HEK293 (cell line): Measurements from ENCODE around the gene DDX10.
A peak's percentile ranks its signal among the peaks of the same experiment; 100 is the strongest.

ENCODE experiments used
- CTCF ChIA-PET: fragments of 350-600 bp; formaldehyde crosslinking; extraction: SDS; loops from one replicate; lab custom pipeline; 2021; ENCODE audit warnings: antibody characterized with exemption; lab: Yijun Ruan, JAX
- POLR2A ChIA-PET: fragments of 300-600 bp; formaldehyde crosslinking; extraction: SDS; loops from one replicate; lab custom pipeline; 2020; ENCODE audit warnings: antibody characterized with exemption, inconsistent platforms; lab: Yijun Ruan, JAX
- H3K27ac ChIP-seq: fragments of 200-500 bp; sonication (Bioruptor generic); 2 replicates; pipeline ENCODE4 v1.5.1; 2014; ENCODE audit warnings: low read depth, low read length, control low read depth, inconsistent platforms; ENCODE audit errors: extremely low read depth
- H3K36me3 ChIP-seq, 2 experiments: fragments of 200-500 bp in 1 of 2; sonication (Bioruptor generic) in 1 of 2; 1 replicate in 1 of 2; 2 replicates in 1 of 2; pipeline ENCODE4 v1.5.1; 2014 to 2017; ENCODE audit warnings: inconsistent platforms in 2 of 2, low read length in 2 of 2; ENCODE audit not compliant: control insufficient read depth in 2 of 2, insufficient read depth in 1 of 2
- H3K4me1 ChIP-seq: fragments of 200-500 bp; sonication (Bioruptor generic); 2 replicates; pipeline ENCODE4 v1.5.1; 2014; ENCODE audit warnings: mild to moderate bottlenecking, low read length, inconsistent platforms; ENCODE audit not compliant: control insufficient read depth, insufficient read depth
- H3K4me3 ChIP-seq: 2 replicates; pipeline ENCODE4 v1.5.1; 2011; ENCODE audit warnings: low read depth, mild to moderate bottlenecking, control low read depth, low read length, moderate library complexity
- H3K9me3 ChIP-seq: fragments of 200-500 bp; sonication (Bioruptor generic); 2 replicates; pipeline ENCODE4 v1.5.1; 2014; ENCODE audit warnings: low read depth, low read length, inconsistent platforms; ENCODE audit not compliant: control insufficient read depth, insufficient read depth
- BCL11B ChIP-seq: fragments of 450-650 bp; formaldehyde crosslinking; IDR thresholded peaks from 2 replicates; pipeline ENCODE4 v1.5.1; 2016; ENCODE audit warnings: low read depth, missing biosample characterization, missing genetic modification characterization
- GFI1B ChIP-seq: fragments of 450-650 bp; formaldehyde crosslinking; IDR thresholded peaks from 2 replicates; pipeline ENCODE4 v1.5.1; 2016; ENCODE audit warnings: missing biosample characterization, missing genetic modification characterization
- GLIS1 ChIP-seq: fragments of 450-650 bp; formaldehyde crosslinking; IDR thresholded peaks from 2 replicates; pipeline ENCODE4 v1.5.1; 2016; ENCODE audit warnings: missing biosample characterization, missing genetic modification characterization
- HOXA7 ChIP-seq: sonication (generic); formaldehyde crosslinking; IDR thresholded peaks from 2 replicates; pipeline ENCODE4 v1.8.1; 2022; ENCODE audit warnings: missing genetic modification reagents, borderline replicate concordance
- HOXD13 ChIP-seq: sonication (generic); formaldehyde crosslinking; IDR thresholded peaks from 2 replicates; pipeline ENCODE4 v1.8.0; 2022; ENCODE audit warnings: missing genetic modification reagents, borderline replicate concordance
- KLF10 ChIP-seq: fragments of 450-650 bp; IDR thresholded peaks from 2 replicates; pipeline ENCODE4 v1.5.1; 2018; ENCODE audit warnings: missing biosample characterization, mild to moderate bottlenecking, missing genetic modification characterization
- KLF8 ChIP-seq: fragments of 450-650 bp; formaldehyde crosslinking; IDR thresholded peaks from 2 replicates; pipeline ENCODE4 v1.5.1; 2016; ENCODE audit warnings: missing biosample characterization, missing genetic modification characterization
- ZBTB21 ChIP-seq: fragments of 450-650 bp; formaldehyde crosslinking; IDR thresholded peaks from 2 replicates; pipeline ENCODE4 v1.5.1; 2017; ENCODE audit warnings: missing biosample characterization, missing genetic modification characterization
- ZEB2 ChIP-seq: fragments of 450-650 bp; formaldehyde crosslinking; IDR thresholded peaks from 2 replicates; pipeline ENCODE4 v1.5.1; 2016; ENCODE audit warnings: missing biosample characterization, missing genetic modification characterization
- ZFHX2 ChIP-seq: fragments of 450-650 bp; formaldehyde crosslinking; conservative IDR thresholded peaks from 2 replicates; pipeline ENCODE4 v1.5.1; 2016; ENCODE audit warnings: missing biosample characterization, missing genetic modification characterization
- ZNF16 ChIP-seq: fragments of 450-650 bp; formaldehyde crosslinking; IDR thresholded peaks from 2 replicates; pipeline ENCODE4 v1.5.1; 2016; ENCODE audit warnings: low read depth, missing biosample characterization, missing genetic modification characterization
- ZNF248 ChIP-seq: fragments of 450-650 bp; formaldehyde crosslinking; IDR thresholded peaks from 2 replicates; pipeline ENCODE4 v1.5.1; 2017; ENCODE audit warnings: missing biosample characterization, missing genetic modification characterization
- ZNF324 ChIP-seq: fragments of 450-650 bp; formaldehyde crosslinking; IDR thresholded peaks from 2 replicates; pipeline ENCODE4 v1.5.1; 2016; ENCODE audit warnings: missing biosample characterization, missing genetic modification characterization
- ZNF335 ChIP-seq: fragments of 450-650 bp; formaldehyde crosslinking; conservative IDR thresholded peaks from 2 replicates; pipeline ENCODE4 v1.5.1; 2016; ENCODE audit warnings: missing biosample characterization, missing genetic modification characterization
- ZNF341 ChIP-seq: fragments of 450-650 bp; formaldehyde crosslinking; IDR thresholded peaks from 2 replicates; pipeline ENCODE4; 2016; ENCODE audit warnings: low read depth, missing biosample characterization, missing genetic modification characterization
- ZNF416 ChIP-seq: fragments of 450-650 bp; formaldehyde crosslinking; IDR thresholded peaks from 2 replicates; pipeline ENCODE4 v1.5.1; 2016; ENCODE audit warnings: missing biosample characterization, missing genetic modification characterization
- ZNF501 ChIP-seq: fragments of 450-650 bp; formaldehyde crosslinking; IDR thresholded peaks from 2 replicates; pipeline ENCODE4 v1.5.1; 2016; ENCODE audit warnings: missing biosample characterization, missing genetic modification characterization
- ZNF514 ChIP-seq: fragments of 450-650 bp; formaldehyde crosslinking; IDR thresholded peaks from 2 replicates; pipeline ENCODE4 v1.5.1; 2016; ENCODE audit warnings: missing biosample characterization, missing genetic modification characterization
- ZNF558 ChIP-seq: fragments of 450-650 bp; formaldehyde crosslinking; IDR thresholded peaks from 2 replicates; pipeline ENCODE4 v1.5.1; 2016; ENCODE audit warnings: missing biosample characterization, missing genetic modification characterization
- ZNF600 ChIP-seq: fragments of 450-650 bp; formaldehyde crosslinking; IDR thresholded peaks from 2 replicates; pipeline ENCODE4 v1.5.1; 2016; ENCODE audit warnings: missing biosample characterization, missing genetic modification characterization
- ZNF629 ChIP-seq: fragments of 450-650 bp; formaldehyde crosslinking; IDR thresholded peaks from 2 replicates; pipeline ENCODE4 v1.5.1; 2017; ENCODE audit warnings: missing biosample characterization, missing genetic modification characterization
- ZNF658 ChIP-seq: fragments of 450-650 bp; formaldehyde crosslinking; IDR thresholded peaks from 2 replicates; pipeline ENCODE4; 2016; ENCODE audit warnings: missing biosample characterization, missing genetic modification characterization
- ZNF677 ChIP-seq: fragments of 450-650 bp; IDR thresholded peaks from 2 replicates; pipeline ENCODE4 v1.5.0; 2018; ENCODE audit warnings: missing biosample characterization, mild to moderate bottlenecking, missing genetic modification characterization, moderate library complexity
- ZNF768 ChIP-seq: fragments of 450-650 bp; formaldehyde crosslinking; IDR thresholded peaks from 2 replicates; pipeline ENCODE4 v1.5.1; 2018; ENCODE audit warnings: missing biosample characterization, mild to moderate bottlenecking, missing genetic modification characterization
- ZNF776 ChIP-seq: fragments of 450-650 bp; formaldehyde crosslinking; IDR thresholded peaks from 2 replicates; pipeline ENCODE4 v1.5.0; 2017; ENCODE audit warnings: missing biosample characterization, missing genetic modification characterization, borderline replicate concordance
- ZNF777 ChIP-seq: fragments of 450-650 bp; formaldehyde crosslinking; IDR thresholded peaks from 2 replicates; pipeline ENCODE4 v1.5.1; 2017; ENCODE audit warnings: missing biosample characterization, missing genetic modification characterization, borderline replicate concordance
- TF ChIP-seq, protein P1 (sequence below): fragments of 450-650 bp; formaldehyde crosslinking; IDR thresholded peaks from 2 replicates; pipeline ENCODE4 v1.5.1; 2016; ENCODE audit warnings: missing biosample characterization, missing genetic modification characterization
- TF ChIP-seq, protein P2 (sequence below): fragments of 450-650 bp; formaldehyde crosslinking; IDR thresholded peaks from 2 replicates; pipeline ENCODE4 v1.5.1; 2016; ENCODE audit warnings: missing biosample characterization, missing genetic modification characterization
- TF ChIP-seq, protein P3 (sequence below): fragments of 450-650 bp; formaldehyde crosslinking; IDR thresholded peaks from 2 replicates; pipeline ENCODE4 v1.5.1; 2016; ENCODE audit warnings: missing biosample characterization, missing genetic modification characterization

The DDX10 gene

DNA sequence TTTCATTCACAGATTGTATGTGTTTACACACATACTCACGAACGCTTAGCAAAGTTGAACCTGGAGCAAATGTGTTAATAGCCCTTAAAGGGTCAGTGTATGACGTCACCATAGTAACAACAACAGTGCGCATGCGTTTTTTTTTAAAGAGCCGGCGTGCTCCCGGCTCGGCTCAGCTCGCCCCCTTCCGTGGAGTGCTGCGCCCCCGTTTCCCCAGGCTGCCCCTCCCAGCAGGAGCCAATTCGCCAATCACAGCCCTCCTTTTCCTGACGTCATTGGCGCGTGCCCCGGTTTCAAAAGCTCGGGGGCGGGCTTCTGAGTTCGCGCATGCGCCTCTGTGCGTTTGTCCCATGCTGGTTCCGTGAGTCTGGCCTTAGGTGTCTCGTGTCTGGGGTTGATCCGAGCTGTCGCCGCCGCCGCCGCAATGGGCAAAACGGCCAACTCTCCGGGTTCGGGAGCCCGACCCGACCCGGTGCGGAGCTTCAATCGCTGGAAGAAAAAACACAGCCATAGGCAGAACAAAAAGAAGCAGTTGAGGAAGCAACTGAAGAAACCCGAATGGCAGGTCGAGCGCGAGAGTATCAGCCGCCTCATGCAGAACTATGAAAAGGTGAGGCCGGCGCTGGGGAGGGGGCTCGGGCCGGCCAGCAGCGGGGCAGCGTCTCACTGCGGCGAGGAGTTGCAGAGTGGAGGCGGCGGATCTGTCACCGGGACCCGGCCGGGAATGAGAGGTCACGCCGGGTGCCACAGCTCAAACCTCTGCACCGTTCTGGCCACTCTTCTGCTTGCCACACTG, at the start of gene DDX10:
TSS of gene DDX10 (plus strand) at position 340 of the 796 bp plus-strand sequence. CDS start at position 425, 85 bp downstream.
- Histone ChIP-seq H3K4me3 (peak within 1 kb of the TSS; percentile 84), H3K9me3 (no peaks in the 10 kb centered on the region), H3K36me3 (peaks cover 0 to 30% of the 10 kb centered on the region in 2 experiments; a peak in 1 of 3 replicates), H3K4me1 (no peaks in the 10 kb centered on the region), H3K27ac (no peak within 1 kb of the TSS)
- CTCF ChIA-PET: interaction anchor here (0.6 to 1.7 kb wide), 7 partner anchors 11 to 865 kb away, joined by 3 to 6 read pairs (median 3); partner anchors contain the start of genes ATM and CUL5
- POLR2A ChIA-PET: interaction anchor here (0.6 to 1.3 kb wide), 3 partner anchors 122 to 744 kb away, joined by 3 to 5 read pairs (median 4); partner anchors contain the start of genes ATM and NPAT
- no peak for TF ChIP-seq ZNF514
- no peak for TF ChIP-seq ZNF558 (tag by site-specific recombination)
- 0 out of 2 replicates have a peak, but pooled peaks have one; percentile 29 for TF ChIP-seq KLF8 (tag by site-specific recombination)
- no peak for TF ChIP-seq HOXD13
- no peak for TF ChIP-seq ZNF248
- no peak for TF ChIP-seq ZNF768 (tag by site-specific recombination)
- TF ChIP-seq ZNF677 (tag by site-specific recombination): no peak
- no peak for TF ChIP-seq HOXA7
- no peak for TF ChIP-seq ZNF776 (tag by site-specific recombination)
- peak; percentile 9; the same call in 1 of the 2 replicates for TF ChIP-seq GLIS1 (tag by site-specific recombination)
- peak; percentile 98 for TF ChIP-seq ZNF629
- TF ChIP-seq KLF10 (tag by site-specific recombination): no peak
- peak; percentile 32 for TF ChIP-seq ZFHX2 (tag by site-specific recombination)
- no peak for TF ChIP-seq ZNF16 (tag by site-specific recombination)
- no peak for TF ChIP-seq ZNF777 (tag by site-specific recombination)
- no peak for TF ChIP-seq ZNF416
- no peak for TF ChIP-seq BCL11B
- TF ChIP-seq, protein P1, sequence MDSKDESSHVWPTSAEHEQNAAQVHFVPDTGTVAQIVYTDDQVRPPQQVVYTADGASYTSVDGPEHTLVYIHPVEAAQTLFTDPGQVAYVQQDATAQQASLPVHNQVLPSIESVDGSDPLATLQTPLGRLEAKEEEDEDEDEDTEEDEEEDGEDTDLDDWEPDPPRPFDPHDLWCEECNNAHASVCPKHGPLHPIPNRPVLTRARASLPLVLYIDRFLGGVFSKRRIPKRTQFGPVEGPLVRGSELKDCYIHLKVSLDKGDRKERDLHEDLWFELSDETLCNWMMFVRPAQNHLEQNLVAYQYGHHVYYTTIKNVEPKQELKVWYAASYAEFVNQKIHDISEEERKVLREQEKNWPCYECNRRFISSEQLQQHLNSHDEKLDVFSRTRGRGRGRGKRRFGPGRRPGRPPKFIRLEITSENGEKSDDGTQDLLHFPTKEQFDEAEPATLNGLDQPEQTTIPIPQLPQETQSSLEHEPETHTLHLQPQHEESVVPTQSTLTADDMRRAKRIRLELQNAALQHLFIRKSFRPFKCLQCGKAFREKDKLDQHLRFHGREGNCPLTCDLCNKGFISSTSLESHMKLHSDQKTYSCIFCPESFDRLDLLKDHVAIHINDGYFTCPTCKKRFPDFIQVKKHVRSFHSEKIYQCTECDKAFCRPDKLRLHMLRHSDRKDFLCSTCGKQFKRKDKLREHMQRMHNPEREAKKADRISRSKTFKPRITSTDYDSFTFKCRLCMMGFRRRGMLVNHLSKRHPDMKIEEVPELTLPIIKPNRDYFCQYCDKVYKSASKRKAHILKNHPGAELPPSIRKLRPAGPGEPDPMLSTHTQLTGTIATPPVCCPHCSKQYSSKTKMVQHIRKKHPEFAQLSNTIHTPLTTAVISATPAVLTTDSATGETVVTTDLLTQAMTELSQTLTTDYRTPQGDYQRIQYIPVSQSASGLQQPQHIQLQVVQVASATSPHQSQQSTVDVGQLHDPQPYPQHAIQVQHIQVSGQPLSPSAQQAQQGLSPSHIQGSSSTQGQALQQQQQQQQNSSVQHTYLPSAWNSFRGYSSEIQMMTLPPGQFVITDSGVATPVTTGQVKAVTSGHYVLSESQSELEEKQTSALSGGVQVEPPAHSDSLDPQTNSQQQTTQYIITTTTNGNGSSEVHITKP (tag by site-specific recombination): 0 out of 2 replicates have a peak, but pooled peaks have one; percentile 27
- peak; percentile 94 for TF ChIP-seq ZBTB21 (tag by site-specific recombination)
- TF ChIP-seq GFI1B (tag by site-specific recombination): no peak
- TF ChIP-seq ZNF341 (tag by site-specific recombination): peak; percentile 71
- no peak; the same call in 1 of the 2 replicates for TF ChIP-seq ZNF501 (tag by site-specific recombination)
- TF ChIP-seq, protein P2, sequence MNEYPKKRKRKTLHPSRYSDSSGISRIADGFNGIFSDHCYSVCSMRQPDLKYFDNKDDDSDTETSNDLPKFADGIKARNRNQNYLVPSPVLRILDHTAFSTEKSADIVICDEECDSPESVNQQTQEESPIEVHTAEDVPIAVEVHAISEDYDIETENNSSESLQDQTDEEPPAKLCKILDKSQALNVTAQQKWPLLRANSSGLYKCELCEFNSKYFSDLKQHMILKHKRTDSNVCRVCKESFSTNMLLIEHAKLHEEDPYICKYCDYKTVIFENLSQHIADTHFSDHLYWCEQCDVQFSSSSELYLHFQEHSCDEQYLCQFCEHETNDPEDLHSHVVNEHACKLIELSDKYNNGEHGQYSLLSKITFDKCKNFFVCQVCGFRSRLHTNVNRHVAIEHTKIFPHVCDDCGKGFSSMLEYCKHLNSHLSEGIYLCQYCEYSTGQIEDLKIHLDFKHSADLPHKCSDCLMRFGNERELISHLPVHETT (tag by site-specific recombination): 0 out of 2 replicates have a peak, but pooled peaks have one; percentile 24
- TF ChIP-seq ZNF658 (tag by site-specific recombination): no peak
- TF ChIP-seq ZNF600: peak; percentile 48; the same call in 1 of the 2 replicates
- peak; percentile 26; the same call in 1 of the 2 replicates for TF ChIP-seq ZEB2
- no peak for TF ChIP-seq ZNF324 (tag by site-specific recombination)
- TF ChIP-seq, protein P3, sequence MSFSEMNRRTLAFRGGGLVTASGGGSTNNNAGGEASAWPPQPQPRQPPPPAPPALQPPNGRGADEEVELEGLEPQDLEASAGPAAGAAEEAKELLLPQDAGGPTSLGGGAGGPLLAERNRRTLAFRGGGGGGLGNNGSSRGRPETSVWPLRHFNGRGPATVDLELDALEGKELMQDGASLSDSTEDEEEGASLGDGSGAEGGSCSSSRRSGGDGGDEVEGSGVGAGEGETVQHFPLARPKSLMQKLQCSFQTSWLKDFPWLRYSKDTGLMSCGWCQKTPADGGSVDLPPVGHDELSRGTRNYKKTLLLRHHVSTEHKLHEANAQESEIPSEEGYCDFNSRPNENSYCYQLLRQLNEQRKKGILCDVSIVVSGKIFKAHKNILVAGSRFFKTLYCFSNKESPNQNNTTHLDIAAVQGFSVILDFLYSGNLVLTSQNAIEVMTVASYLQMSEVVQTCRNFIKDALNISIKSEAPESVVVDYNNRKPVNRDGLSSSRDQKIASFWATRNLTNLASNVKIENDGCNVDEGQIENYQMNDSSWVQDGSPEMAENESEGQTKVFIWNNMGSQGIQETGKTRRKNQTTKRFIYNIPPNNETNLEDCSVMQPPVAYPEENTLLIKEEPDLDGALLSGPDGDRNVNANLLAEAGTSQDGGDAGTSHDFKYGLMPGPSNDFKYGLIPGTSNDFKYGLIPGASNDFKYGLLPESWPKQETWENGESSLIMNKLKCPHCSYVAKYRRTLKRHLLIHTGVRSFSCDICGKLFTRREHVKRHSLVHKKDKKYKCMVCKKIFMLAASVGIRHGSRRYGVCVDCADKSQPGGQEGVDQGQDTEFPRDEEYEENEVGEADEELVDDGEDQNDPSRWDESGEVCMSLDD: peak; percentile 90
- TF ChIP-seq ZNF335 (tag by site-specific recombination): peak; percentile 65
